GM19438 (cell line): ENCODE measurements around the gene SARNP.
"Not testable (repeated sequence)": the region's sequence is repeated elsewhere in the genome, so short reads cannot be mapped to it uniquely, and the experiment has no call there.

Experiments used
- ATAC-seq: cut with Tn5 transposase; IDR thresholded peaks from one replicate; pipeline ENCODE4 v1.9.1; 2021; ENCODE audit warnings: low read depth; ENCODE audit not compliant: unreplicated experiment

SARNP gene, protein sequence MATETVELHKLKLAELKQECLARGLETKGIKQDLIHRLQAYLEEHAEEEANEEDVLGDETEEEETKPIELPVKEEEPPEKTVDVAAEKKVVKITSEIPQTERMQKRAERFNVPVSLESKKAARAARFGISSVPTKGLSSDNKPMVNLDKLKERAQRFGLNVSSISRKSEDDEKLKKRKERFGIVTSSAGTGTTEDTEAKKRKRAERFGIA

DNA sequence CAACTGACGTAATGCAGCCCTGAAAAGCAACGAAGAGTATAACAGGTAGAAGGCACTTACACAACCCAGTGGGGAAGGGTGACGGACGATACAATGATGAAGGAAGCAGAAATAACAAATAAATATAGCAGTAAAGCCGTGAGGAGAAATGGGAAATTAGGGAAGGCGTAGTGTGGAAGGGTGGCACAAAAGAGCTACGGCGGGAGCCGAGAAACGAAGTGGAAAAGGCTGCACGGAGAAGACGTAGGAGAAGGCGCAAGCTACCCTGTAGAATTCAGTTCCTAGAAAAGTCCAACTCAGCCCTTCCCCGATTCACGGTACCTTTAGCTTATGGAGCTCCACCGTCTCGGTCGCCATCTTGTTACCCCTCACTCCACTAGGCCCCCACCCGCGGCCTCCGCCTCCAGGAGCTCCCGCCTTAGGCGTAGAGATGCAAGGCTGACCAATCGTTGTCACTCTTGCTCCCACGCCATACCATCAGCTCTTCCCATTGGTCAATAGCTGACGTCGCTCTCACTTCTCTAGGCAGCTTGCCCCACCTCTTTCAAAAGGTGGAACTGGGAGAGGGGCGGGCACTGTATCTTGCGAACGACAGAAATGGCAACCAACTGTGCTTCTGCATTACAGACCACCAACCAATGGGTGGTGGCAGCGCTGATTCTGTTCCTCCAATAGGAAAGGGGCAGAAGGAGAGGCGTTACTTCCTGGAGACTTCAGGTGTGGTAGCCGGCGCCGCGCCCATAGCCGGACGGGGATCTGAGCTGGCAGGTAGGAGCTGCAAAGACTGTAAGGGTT, at the start of gene SARNP, which contains the start of gene ORMDL2:
SARNP (minus strand) TSS at position 380 of the 795 bp plus-strand sequence; CDS start at position 357, 23 bp downstream.
ORMDL2 (plus strand) TSS at position 697 of the 795 bp plus-strand sequence. CDS start 959 bp downstream, outside the sequence.
- peak; percentile 98 for ATAC-seq

DNA sequence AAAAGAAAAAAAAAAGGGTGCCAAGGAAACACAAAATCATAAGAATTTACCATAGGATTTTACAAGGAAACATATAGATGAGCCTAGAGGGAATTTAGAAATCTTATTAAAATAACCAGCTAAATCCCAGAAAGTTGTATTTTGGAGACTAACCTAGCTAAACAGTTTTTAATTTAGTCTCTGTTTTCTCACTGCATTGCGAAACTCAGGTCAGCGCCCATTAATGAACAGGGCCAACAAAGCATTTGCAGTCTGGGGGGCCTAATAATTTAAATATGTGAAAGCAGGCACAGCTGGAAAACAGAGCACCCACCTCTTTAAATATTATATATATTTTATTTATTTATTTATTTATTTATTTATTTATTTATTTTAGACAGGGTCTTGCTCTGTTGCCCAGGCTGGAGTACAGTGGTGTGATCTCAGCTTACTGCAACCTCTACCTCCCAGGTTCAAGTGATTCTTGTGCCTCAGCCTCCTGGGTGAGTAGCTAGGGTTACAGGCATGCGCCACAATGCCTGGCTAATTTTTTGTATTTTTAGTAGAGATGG, 49.0 kb upstream of the SARNP start:
- not testable (repeated sequence) for ATAC-seq

DNA sequence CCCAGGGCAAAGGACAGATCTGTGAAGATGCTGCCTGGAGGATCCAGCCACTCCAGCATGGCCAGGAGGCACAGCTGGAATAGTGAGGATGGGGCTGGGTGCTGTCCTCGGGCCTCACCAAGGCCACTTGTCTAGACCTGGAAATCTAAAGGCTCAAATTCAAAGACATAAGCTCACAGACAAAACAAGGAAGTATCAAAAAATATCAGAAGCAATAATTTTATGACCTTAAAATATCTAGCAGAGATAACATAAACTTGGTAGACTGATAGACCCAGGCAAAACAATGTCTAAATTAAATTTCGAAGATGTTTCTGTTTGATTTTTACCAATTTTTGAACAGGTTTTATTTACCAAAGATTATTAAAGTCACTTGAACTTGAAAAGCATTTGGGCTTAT, 47.8 kb upstream of the SARNP start:
- no peak for ATAC-seq

DNA sequence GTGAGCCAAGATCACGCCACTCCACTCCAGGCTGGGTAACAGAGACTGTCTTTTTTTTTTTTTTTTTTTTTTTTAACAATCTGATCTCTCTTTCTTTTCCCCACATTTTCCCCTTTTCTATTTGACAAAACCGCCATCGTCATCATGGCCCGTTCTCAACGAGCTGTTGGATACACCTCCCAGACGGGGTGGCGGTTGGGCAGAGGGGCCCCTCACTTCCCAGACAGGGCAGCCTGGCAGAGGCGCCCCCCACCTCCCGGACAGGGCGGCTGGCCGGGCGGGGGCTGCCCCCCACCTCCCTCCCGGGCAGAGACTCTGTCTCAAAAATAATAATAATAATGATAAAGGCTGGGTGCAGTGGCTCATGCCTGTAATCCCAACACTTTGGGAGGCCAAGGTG, 45.4 kb upstream of the SARNP start:
- not testable (repeated sequence) for ATAC-seq

DNA sequence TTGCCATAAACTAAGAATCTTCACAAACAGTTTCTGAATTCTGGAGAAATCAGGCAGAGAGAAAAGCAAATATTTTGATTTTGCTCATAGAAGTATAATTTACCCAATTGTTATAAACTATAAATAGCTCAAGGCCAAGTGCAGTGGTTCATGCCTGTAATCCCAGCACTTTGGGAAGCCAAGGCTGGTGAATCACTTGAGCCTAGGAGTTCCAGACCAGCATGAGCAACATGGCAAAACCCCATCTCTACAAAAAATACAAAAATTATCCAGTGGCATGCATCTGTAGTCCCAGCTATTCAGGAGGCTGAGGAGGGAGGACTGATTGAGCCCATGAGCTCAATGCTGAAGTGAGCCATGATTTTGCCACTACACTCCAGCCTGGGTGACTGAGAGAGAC, 44.8 kb upstream of the SARNP start:
- no peak for ATAC-seq

DNA sequence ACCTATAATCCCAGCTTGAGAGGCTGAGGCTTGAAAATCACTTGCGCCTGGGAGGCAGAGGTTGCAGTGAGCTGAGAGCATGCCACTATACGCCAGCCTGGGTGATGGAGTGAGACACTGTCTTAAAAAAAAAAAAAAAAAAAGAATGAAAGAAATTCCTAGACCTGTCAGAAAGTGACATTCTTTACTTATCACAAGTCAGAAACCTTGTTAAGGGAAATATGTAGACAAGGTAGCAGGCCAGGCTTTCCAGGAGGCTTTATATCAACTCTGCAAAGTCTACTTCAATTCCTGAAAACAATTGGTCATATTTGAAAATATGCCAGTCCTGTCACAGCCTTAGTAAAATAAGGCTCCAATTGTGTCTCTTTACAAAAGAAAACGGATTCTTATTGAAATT, 44.3 kb upstream of the SARNP start:
- no peak for ATAC-seq

DNA sequence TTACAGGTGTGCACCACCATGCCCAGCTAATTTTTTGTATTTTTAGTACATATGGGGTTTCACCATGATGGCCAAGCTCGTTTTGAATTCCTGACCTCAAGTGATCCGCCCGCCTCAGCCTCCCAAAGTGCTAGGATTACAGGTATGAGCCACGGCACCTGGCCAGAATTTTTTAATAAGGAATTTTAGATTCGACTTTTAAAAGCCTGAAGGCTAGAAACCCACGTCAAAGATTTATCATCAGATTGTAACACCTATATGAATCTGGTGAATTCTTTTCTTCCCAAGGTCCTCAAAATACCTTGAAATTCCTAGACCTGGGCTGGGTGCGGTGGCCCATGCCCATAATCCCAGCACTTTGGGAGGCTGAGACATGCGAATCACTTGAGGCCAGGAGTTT, 43.9 kb upstream of the SARNP start:
- no peak for ATAC-seq

DNA sequence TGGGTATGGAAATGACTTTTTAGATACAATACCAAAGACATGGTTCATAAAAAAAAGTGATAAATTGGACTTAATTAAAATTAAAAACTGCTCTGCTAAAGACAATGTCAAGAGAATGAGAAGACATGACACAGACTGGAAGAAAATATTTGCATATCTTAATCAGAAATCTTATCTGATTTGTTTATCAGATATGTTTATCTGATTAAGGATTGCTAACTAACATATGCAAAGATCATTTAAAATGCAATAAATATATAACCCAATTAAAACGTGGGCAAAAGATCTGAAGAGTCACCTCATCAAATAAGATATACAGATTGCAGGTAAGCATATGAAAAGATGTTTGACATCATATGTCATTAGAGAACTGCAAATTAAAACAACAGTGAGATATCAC, 35.2 kb upstream of the SARNP start:
- ATAC-seq, result no peak

DNA sequence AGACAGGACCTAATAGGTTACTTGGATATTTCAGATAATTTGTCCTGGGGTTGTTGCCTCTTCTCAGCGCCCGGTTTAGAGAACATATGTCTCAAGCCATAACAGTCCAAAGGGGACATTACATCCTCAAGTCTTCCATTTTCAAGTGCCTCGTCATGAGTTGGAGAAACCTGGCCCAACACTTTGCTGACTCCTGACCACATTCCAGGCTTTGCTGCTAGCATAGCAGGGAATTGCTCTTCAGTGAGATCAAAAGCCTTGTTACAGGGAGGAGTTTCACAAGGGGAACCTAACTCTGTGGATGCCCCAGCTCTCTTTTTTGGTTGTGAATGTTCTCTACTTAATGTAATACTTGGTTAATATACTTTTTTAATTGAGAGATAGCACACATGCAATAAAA, 33.4 kb upstream of the SARNP start:
- ATAC-seq, result no peak

DNA sequence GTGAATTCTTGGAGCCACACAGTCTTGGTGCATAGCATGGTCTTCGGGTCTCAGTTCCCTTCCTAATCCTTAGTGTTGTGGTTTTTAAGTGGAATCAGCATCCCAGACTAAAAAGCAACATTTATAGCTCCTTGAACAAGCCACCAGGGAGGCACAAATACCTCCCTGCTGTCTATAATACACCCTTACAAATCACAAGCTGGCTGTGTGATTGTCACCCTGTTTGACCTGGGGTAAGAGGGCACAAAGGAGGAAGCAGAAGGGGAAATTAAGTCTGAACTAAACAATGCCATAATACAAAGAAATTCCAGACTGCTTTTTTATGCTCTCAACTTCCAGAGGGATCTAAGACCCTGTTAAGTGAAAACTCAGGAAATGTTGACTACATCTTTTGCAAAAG, 32.9 kb upstream of the SARNP start:
- no peak for ATAC-seq

DNA sequence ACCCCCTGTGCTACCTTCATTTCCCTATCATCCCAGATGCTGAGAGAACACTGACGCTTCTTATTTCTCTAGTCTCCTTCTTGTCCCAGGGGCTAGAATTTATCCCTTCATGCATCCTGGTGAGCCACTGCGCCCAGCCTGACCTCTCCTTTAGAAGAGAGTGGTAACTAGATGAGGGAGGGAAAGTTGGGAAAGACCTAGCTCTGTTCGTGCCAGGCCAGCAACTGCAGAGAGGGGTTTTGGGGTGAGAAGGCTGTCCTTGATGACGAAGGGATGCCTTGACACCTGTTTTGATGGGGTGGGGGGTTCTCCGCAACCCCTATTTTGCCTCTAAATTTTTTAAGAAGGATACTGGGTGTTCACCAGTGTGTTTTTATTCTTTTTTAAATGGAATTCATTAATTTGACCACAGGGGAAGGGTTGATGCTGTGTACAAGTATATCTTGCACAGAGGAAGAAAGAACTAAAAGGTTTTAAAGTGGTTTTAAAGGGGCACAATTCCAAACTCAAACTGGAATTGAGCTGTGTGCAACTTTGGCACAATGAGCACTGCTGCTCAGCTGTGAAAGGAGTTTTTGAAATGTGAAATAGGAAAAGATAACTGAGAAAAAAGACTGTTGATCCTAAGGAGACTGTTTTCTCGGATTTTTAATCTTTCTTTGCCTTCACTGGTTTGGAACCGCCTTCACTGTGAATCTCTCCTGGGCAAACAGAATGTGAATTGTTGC, 32.3 kb upstream of the SARNP start:
- ATAC-seq, result no peak

DNA sequence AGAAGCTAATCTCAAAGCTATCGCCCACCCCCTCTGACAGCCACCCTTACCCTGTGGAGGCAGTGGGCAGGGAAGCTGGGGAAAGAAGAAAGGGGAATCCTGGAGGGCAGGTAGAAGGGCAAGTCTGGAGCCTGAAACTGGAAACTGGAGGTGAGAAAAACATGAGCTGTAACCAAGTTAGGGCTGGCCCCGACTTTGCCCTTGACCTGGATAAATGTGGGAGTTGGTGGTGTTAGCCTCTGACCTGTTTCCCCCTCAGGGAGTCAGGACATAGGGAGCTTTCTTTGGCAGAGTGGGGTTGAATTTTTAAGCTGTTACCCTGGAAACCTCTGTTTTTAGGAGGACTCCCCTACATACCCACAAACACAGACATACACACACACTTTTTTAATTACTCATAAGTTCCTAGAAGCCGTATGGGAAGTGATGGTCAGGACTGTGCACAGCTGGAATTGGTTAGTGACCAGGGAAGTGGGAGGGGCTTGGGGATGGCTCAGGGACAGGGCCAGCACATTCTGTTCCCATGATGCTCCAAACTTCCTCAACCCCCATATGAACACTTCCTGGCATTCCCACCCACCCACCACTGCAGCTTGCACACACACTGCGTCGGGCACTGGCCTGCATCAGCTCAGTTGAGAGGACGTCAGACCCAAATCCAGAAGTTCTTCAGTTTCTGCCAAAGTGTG, 30.2 kb upstream of the SARNP start:
- no peak for ATAC-seq

DNA sequence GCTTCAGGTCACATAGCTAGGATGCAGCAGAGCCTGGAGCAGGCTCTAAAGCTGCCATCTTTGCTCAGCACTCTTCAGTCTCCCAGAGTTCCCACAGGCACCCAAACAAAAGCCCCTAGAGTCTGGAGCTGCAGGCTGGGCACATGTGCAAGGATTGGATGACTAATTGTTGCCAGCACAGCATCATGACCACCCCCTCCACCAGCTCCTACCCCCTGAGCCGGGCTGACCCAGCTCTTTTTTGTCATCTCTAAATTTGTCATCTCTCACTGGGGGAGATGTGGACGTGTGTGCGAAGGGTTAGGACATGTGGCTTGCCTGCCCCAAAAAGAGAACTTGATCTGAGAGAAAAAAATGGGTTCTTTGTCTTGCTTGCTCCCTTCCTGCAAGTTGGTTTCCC, 29.5 kb upstream of the SARNP start:
- ATAC-seq, result no peak

DNA sequence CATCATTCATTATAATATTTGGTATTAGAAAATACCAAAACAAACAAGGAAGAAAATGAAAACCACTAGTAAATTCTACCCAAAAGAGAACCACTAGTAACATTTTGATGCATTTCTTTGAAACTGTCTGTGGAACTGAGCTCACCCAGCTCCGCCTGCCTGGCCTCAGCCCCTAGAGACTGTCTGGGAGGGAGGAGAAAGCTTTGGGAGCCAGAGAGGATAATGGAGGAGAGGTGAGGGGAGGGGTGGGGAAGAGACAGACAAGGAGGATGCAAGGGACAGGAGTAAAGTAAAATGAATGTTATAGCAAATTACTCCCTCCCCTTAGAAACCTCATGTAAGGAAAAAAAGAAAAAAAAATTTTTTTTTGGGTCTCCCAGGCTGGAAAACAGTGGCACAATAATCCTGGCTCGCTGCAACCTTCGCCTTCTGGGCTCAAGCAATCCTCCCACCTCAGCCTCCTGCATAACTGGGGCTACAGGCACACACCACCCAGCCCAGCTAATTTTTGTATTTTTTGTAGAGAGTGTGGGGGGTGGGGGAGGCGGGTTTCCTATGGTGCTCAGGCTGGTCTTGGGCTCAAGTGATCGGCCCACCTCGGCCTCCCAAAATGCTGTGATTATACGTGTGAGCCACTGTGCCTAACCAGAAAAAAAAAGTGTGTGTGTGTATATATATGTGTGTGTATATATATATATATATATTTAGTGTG, 28.4 kb upstream of the SARNP start:
- ATAC-seq, result no peak

DNA sequence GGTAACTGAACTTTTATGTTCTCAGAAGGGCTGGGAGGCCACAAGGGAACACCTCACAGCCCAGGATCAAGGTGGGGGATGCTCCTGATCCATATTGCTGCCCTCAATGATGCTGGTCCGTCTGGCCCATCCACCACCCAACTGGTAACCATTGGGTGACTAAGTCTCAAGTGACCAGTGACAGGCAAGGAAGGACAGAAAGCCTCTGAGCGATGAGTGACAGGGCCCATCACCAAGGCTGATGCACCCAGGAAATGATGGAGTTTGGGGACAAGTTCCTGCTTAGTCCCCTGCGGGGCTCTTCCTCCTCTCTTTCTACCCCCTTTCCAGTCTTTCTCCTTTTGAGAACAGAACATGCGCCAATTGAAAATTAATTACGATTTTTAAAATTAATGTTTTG, 27.8 kb upstream of the SARNP start:
- ATAC-seq, result no peak

DNA sequence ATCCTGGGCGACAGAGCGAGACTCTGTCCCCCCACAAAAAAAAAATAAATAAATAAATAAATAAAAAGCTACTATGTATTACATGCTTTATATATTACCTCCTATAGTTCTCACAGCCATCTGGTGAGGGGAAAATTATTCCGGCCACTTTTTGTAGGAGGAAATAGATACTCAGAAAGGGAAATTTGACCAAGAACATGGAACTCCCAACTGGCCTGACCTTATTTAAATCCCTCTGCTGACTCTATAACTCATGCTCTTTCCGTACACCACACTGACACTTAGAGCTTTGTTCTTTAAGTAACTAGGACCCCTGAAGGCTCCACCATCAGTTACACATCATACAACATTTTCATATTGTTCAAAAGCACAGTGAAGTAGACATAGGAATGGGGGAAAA, 27.4 kb upstream of the SARNP start:
- no peak for ATAC-seq

DNA sequence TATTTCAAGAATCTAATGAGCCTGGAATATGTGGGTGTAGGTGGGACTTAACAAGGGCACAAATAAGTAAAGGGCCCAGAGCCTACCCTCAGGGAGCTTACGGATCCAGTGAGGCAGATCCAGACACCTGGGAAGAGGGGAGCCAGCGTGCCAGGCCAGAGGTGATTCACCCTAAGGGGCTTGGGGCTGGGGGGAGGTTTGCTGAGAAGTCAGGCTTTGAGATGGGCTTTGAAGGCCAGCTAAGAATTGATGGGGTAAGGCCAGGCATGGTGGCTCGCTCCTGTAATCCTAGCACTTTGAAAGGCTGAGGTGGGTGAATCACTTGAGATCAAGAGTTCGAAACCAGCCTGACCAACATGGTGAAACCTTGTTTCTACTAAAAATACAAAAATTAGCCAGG, 25.9 kb upstream of the SARNP start:
- no peak for ATAC-seq

DNA sequence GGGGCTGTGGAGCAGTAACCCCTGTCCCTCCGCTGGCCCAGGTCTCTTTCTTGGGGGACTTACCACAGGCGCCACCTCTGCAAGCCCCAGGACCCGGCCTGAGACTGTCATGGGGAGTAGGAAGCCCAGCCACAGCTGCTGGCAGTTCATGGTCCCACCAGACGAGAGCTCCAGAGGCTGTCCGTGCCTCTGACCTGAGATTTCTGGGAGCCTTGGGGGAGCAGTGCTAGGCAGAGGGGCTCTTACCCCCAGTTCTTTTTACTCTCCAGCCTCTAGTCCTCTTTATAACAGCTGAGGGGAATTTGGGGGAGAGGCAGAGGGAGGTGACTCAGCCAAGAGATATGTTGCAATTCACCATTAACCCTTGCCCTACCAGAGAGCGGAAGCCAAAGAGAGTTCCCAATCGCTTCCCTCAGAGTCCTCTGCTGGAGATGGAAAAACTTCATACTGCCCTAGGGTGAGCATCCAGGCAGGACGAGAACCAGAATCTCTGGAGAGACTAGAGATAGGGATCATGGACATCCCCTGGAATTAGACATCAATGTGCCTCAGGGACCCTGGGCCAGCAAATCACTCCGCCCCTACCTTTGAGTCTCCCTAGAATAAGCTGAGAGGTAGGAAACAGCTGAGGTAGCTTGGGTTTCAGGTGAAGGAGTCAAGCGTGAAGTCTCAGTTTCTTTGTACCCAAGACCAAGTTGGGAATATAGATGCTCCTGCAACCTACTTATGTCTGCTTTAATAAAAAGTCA, 25.3 kb upstream of the SARNP start, which contains the start of gene MMP19:
MMP19 (minus strand) TSS at position 256 of the 749 bp plus-strand sequence; CDS start at position 150, 106 bp downstream.
- ATAC-seq, result no peak
